HepG2 (cell line): ENCODE data around the gene CNTF. TPM values are rescaled to one million over a fixed set of nuclear protein-coding genes. Genes with fewer than 3 reads are reported as not detected.

Source experiments
- ATAC-seq: fragments of 200-7000 bp; cut with Tn5 transposase; 3 replicates; pipeline ENCODE4 v1.9.1; 2020; ENCODE audit warnings: mild to moderate bottlenecking, moderate library complexity
- BruUV-seq: library from RNA; stranded (reverse); fragments of 400-500 nt; replicated peaks from 2 replicates; lab custom pipeline; 2021; lab: Mats Ljungman, UMichigan
- CTCF ChIA-PET: fragments of 300-600 bp; formaldehyde crosslinking; extraction: SDS; loops from one replicate; lab custom pipeline; 2021; ENCODE audit warnings: low total read pairs, inconsistent platforms, low intra/inter-chr PET ratio; lab: Yijun Ruan, JAX
- POLR2A ChIA-PET: fragments of 350-600 bp; sonication (Branson Sonifier 250); formaldehyde crosslinking; loops from one replicate; lab custom pipeline; 2020; ENCODE audit warnings: antibody characterized with exemption, inconsistent platforms; lab: Yijun Ruan, JAX
- DNase-seq: peaks from one replicate; pipeline ENCODE4 v3.0.0-alpha.2; 2015; ENCODE audit warnings: low spot score
- FAIRE-seq: peaks from 3 replicates; lab custom pipeline; 2011; peaks lifted over from hg19 to GRCh38; lab: Jason Lieb, UNC
- H2AFZ ChIP-seq: one replicate; pipeline ENCODE4 v1.6.1; 2011; ENCODE audit warnings: low read length, inconsistent platforms
- H3K27ac ChIP-seq: fragments of 300-600 bp; 3 replicates; pipeline ENCODE4 v1.8.0; 2011; ENCODE audit warnings: mixed run types, mild to moderate bottlenecking, mixed read lengths, low read length, inconsistent platforms; ENCODE audit not compliant: insufficient read depth; ENCODE audit errors: extremely low read length
- H3K27me3 ChIP-seq, 2 experiments: fragments of 200-600 bp in 1 of 2; 2 replicates in 1 of 2; 3 replicates in 1 of 2; pipeline versions ENCODE4 v1.6.0 to v1.8.0; 2011; ENCODE audit warnings: low read length in 2 of 2, mild to moderate bottlenecking in 2 of 2, moderate library complexity in 2 of 2, inconsistent platforms in 1 of 2; ENCODE audit not compliant: insufficient read depth in 2 of 2, control insufficient read depth in 1 of 2
- H3K36me3 ChIP-seq, 2 experiments: fragments of 200-600 bp in 1 of 2; replicated peaks in 1 of 2; 2 replicates in 1 of 2; 3 replicates in 1 of 2; pipeline versions ENCODE4 v1.5.1 to v1.8.0; 2011; ENCODE audit warnings: low read length in 2 of 2, inconsistent platforms in 1 of 2; ENCODE audit not compliant: insufficient read depth in 2 of 2, control insufficient read depth in 1 of 2
- H3K4me1 ChIP-seq: 2 replicates; pipeline ENCODE4 v1.5.1; 2012; ENCODE audit warnings: low read length, inconsistent platforms; ENCODE audit not compliant: insufficient read depth
- H3K4me2 ChIP-seq: 2 replicates; pipeline ENCODE4 v1.6.0; 2011; ENCODE audit warnings: low read depth, low read length, inconsistent platforms
- H3K4me3 ChIP-seq, 3 experiments: fragments of 200-600 bp in 1 of 3; sonication (generic), shearing (Covaris generic) in 1 of 3; replicated peaks in 1 of 3; 2 replicates each; pipeline ENCODE4 v1.5.1; 2011 to 2016; ENCODE audit warnings: low read length in 3 of 3, inconsistent platforms in 2 of 3, low read depth in 2 of 3, mild to moderate bottlenecking in 2 of 3, control low read depth in 1 of 3, mixed read lengths in 1 of 3; ENCODE audit not compliant: insufficient read depth in 1 of 3
- H3K79me2 ChIP-seq: one replicate; pipeline ENCODE4 v1.6.1; 2011; ENCODE audit warnings: low read length, inconsistent platforms; ENCODE audit not compliant: insufficient read depth
- H3K9ac ChIP-seq: 2 replicates; pipeline ENCODE4 v1.6.0; 2011; ENCODE audit warnings: mild to moderate bottlenecking, low read depth, low read length, inconsistent platforms; ENCODE audit not compliant: insufficient read depth
- H3K9me3 ChIP-seq: 2 replicates; pipeline ENCODE4 v1.5.1; 2012; ENCODE audit warnings: mild to moderate bottlenecking, low read length
- H4K20me1 ChIP-seq: 2 replicates; pipeline ENCODE4 v1.6.0; 2011; ENCODE audit warnings: inconsistent platforms, mild to moderate bottlenecking, low read length, moderate library complexity; ENCODE audit not compliant: insufficient read depth
- ATF3 ChIP-seq: sonication (generic); formaldehyde crosslinking; IDR thresholded peaks from 2 replicates; pipeline ENCODE4 v1.4.0; 2020; ENCODE audit warnings: missing genetic modification reagents
- CC2D1A ChIP-seq: sonication (generic); formaldehyde crosslinking; IDR thresholded peaks from 2 replicates; pipeline ENCODE4 v1.8.1; 2023; ENCODE audit warnings: mild to moderate bottlenecking, missing genetic modification reagents
- CHD2 ChIP-seq: IDR thresholded peaks from 2 replicates; pipeline ENCODE4 v1.6.1; 2011; ENCODE audit warnings: low read depth, low read length, improper control_type of control experiment
- HNF4G ChIP-seq, 2 experiments: sonication (generic) in 1 of 2; formaldehyde crosslinking in 1 of 2; IDR thresholded peaks; 2 replicates each; pipeline versions ENCODE4 v1.4.0 to v1.6.1; 2011 to 2020; ENCODE audit warnings: borderline replicate concordance in 2 of 2, low read depth in 2 of 2, mild to moderate bottlenecking in 2 of 2, low read length in 1 of 2, missing genetic modification reagents in 1 of 2, moderate library complexity in 1 of 2
- MBD4 ChIP-seq: IDR thresholded peaks from 2 replicates; pipeline ENCODE4 v1.6.1; 2012; ENCODE audit warnings: low read length, inconsistent platforms, borderline replicate concordance
- MED1 ChIP-seq: sonication (generic); formaldehyde crosslinking; IDR thresholded peaks from 2 replicates; pipeline ENCODE4 v1.4.0; 2020; ENCODE audit warnings: missing genetic modification reagents
- MIER2 ChIP-seq: IDR thresholded peaks from 2 replicates; pipeline ENCODE4 v1.6.1; 2016; ENCODE audit warnings: missing biosample characterization, missing genetic modification reagents
- NFYB ChIP-seq: sonication (generic); formaldehyde crosslinking; IDR thresholded peaks from 2 replicates; pipeline ENCODE4 v1.4.0; 2020; ENCODE audit warnings: missing genetic modification reagents
- NR2F6 ChIP-seq, 2 experiments: IDR thresholded peaks; 2 replicates each; pipeline ENCODE4 v1.6.1; 2016; ENCODE audit warnings: antibody characterized with exemption in 1 of 2, mild to moderate bottlenecking in 1 of 2
- PRDM4 ChIP-seq: sonication (generic); formaldehyde crosslinking; IDR thresholded peaks from 2 replicates; pipeline ENCODE4 v1.9.0; 2021; ENCODE audit warnings: missing genetic modification reagents, borderline replicate concordance
- RXRA ChIP-seq: sonication (generic); formaldehyde crosslinking; IDR thresholded peaks from 2 replicates; pipeline ENCODE4 v1.5.1; 2020; ENCODE audit warnings: missing genetic modification reagents
- SAFB2 ChIP-seq: sonication (generic); formaldehyde crosslinking; IDR thresholded peaks from 2 replicates; pipeline ENCODE4 v1.5.1; 2020; ENCODE audit warnings: missing genetic modification reagents, low read depth, mild to moderate bottlenecking, borderline replicate concordance
- SMC3 ChIP-seq: IDR thresholded peaks from 2 replicates; pipeline ENCODE4 v1.6.1; 2011; ENCODE audit warnings: low read length, improper control_type of control experiment
- SP140L ChIP-seq: sonication (generic); formaldehyde crosslinking; IDR thresholded peaks from 2 replicates; pipeline ENCODE4 v1.4.0; 2020; ENCODE audit warnings: missing genetic modification reagents, borderline replicate concordance
- ZNF496 ChIP-seq: sonication (generic); formaldehyde crosslinking; IDR thresholded peaks from 2 replicates; pipeline ENCODE4 v1.8.1; 2023; ENCODE audit warnings: mild to moderate bottlenecking, moderate library complexity, missing genetic modification reagents; ENCODE audit not compliant: insufficient replicate concordance
- ZNF720 ChIP-seq: sonication (generic); formaldehyde crosslinking; IDR thresholded peaks from 2 replicates; pipeline ENCODE4 v1.4.0; 2020; ENCODE audit warnings: missing genetic modification reagents
- ZNF770 ChIP-seq: sonication (generic); formaldehyde crosslinking; IDR thresholded peaks from 2 replicates; pipeline ENCODE4 v1.5.0; 2020; ENCODE audit warnings: mild to moderate bottlenecking, missing genetic modification reagents
- WGBS: methylation state at CpG from one replicate; pipeline ENCODE4 v1.1.6; 2017; ENCODE audit warnings: low lambda C conversion rate; 5-methylcytosine and 5-hydroxymethylcytosine counted together
- in situ Hi-C: cut with HindIII; loops from 2 replicates; pipeline ENCODE4 v1.10.0; 2017; ENCODE audit warnings: low pct_unique_long_range_greater_than_20kb; ENCODE audit not compliant: extremely low pct_ligation_motif_present
- intact Hi-C: fragments of 100-400 bp; cut with micrococcal nuclease; formaldehyde crosslinking; loops from one replicate; pipeline ENCODE4 v1.10.0; 2022; ENCODE audit not compliant: unreplicated experiment
- polyA plus RNA-seq, 8 experiments: library from polyadenylated mRNA; depleted of rRNA in 3 of 8; stranded (reverse) in 7 of 8; unstranded in 1 of 8; fragments of >200 nt; fragmentation: Illumina TruSeq in 4 of 8; extraction: Trizol in 4 of 8; gene quantifications; 2 replicates each; pipeline versions ENCODE4 v1.2.1 to v1.2.3, GENCODE V29; 2011 to 2016; ENCODE audit warnings: low read depth in 4 of 8, missing spikeins in 1 of 8, mixed read lengths in 1 of 8; ENCODE audit not compliant: insufficient read depth in 1 of 8
- total RNA-seq, 5 experiments: library from RNA; depleted of rRNA; stranded (reverse); fragments of >200 nt; fragmentation: Illumina TruSeq; extraction: Trizol; gene quantifications; 2 replicates each; pipeline ENCODE4 v1.2.3, GENCODE V29; 2016; ENCODE audit warnings: low read depth in 1 of 5
- TF ChIP-seq, protein P1 (sequence below): sonication (generic); formaldehyde crosslinking; IDR thresholded peaks from 2 replicates; pipeline ENCODE4 v1.4.0; 2020; ENCODE audit warnings: mild to moderate bottlenecking, missing genetic modification reagents

The CNTF gene
- total and polyA plus RNA-seq, 2 of the 13 experiments (the other 11 are each of a cell fraction or from before 2014, with no cell fraction given): 0.51 to 2.3 TPM

GRCh38 chr11:58578136-58578634 lies 44.3 kb upstream of the CNTF start:
- no peaks in the 10 kb centered on the region for H3K9me3 ChIP-seq
- H3K27me3 ChIP-seq: no peaks in the 10 kb centered on the region
- DNase-seq (peak; percentile 98), ATAC-seq (peak; percentile 78), FAIRE-seq (peak; percentile 94)
- CTCF ChIA-PET: no interaction called here
- intact Hi-C loops (no loop called here), in situ Hi-C loops (no loop called here)
- POLR2A ChIA-PET: interaction anchor here (1.1 to 3.3 kb wide), 4 partner anchors 10 to 29 kb away, joined by 3 to 18 read pairs (median 11); no protein-coding TSS in a partner anchor
- WGBS: 3% methylated on average over 33 of the region's 33 CpGs
- peak overlapping the region; percentile 99 for H3K27ac ChIP-seq
- H3K4me2 ChIP-seq: peak overlapping the region; percentile 78
- no peaks in the 10 kb centered on the region for H3K36me3 ChIP-seq
- BruUV-seq: no TSS peak
- H3K9ac ChIP-seq: peak overlapping the region; percentile 100
- H3K79me2 ChIP-seq: peaks cover 42% of the 10 kb centered on the region
- peak overlapping the region; percentile 59 for H2AFZ ChIP-seq
- H3K4me1 ChIP-seq: peaks cover 47% of the 10 kb centered on the region
- peak overlapping the region; percentile 74 to 98 (median 82) for H3K4me3 ChIP-seq
- H4K20me1 ChIP-seq: peaks cover 26% of the 10 kb centered on the region
- TF ChIP-seq ZNF720 (CRISPR knock-in tag) (no peak), SAFB2 (CRISPR knock-in tag) (no peak; the same call in 1 of the 2 replicates), CC2D1A (CRISPR knock-in tag) (no peak), HNF4G (IDR thresholded peaks at IDR 0.05; ENCODE audit: borderline replicate concordance, low read depth, low read length) (no peak), HNF4G (CRISPR knock-in tag; IDR thresholded peaks at IDR 0.05; ENCODE audit: borderline replicate concordance, low read depth) (no peak), SP140L (CRISPR knock-in tag) (no peak), MBD4 (no peak), CHD2 (no peak), NFYB (CRISPR knock-in tag) (peak; percentile 67), MIER2 (no peak), RXRA (CRISPR knock-in tag) (no peak), PRDM4 (CRISPR knock-in tag) (no peak), NR2F6 (IDR thresholded peaks at IDR 0.05) (peak; percentile 3; the same call in 1 of the 2 replicates), NR2F6 (CRISPR knock-in tag; IDR thresholded peaks at IDR 0.05) (peak; percentile 4; the same call in 1 of the 2 replicates), ZNF770 (no peak), ATF3 (CRISPR knock-in tag) (no peak), ZNF496 (CRISPR knock-in tag) (no peak), MED1 (CRISPR knock-in tag) (no peak), SMC3 (no peak)
- TF ChIP-seq, protein P1, sequence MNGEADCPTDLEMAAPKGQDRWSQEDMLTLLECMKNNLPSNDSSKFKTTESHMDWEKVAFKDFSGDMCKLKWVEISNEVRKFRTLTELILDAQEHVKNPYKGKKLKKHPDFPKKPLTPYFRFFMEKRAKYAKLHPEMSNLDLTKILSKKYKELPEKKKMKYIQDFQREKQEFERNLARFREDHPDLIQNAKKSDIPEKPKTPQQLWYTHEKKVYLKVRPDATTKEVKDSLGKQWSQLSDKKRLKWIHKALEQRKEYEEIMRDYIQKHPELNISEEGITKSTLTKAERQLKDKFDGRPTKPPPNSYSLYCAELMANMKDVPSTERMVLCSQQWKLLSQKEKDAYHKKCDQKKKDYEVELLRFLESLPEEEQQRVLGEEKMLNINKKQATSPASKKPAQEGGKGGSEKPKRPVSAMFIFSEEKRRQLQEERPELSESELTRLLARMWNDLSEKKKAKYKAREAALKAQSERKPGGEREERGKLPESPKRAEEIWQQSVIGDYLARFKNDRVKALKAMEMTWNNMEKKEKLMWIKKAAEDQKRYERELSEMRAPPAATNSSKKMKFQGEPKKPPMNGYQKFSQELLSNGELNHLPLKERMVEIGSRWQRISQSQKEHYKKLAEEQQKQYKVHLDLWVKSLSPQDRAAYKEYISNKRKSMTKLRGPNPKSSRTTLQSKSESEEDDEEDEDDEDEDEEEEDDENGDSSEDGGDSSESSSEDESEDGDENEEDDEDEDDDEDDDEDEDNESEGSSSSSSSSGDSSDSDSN (CRISPR knock-in tag): peak; percentile 36
